C4-2B (cell line): Measurements from ENCODE around the gene GGA1.

ENCODE experiments used
- ZFX ChIP-seq: fragments of 450-650 bp; IDR thresholded peaks from 2 replicates; pipeline ENCODE4 v1.6.1; 2017
- TF ChIP-seq, protein P1 (sequence below): fragments of 450-650 bp; conservative IDR thresholded peaks from 2 replicates; pipeline ENCODE4 v1.5.1; 2017; ENCODE audit warnings: mild to moderate bottlenecking

DNA sequence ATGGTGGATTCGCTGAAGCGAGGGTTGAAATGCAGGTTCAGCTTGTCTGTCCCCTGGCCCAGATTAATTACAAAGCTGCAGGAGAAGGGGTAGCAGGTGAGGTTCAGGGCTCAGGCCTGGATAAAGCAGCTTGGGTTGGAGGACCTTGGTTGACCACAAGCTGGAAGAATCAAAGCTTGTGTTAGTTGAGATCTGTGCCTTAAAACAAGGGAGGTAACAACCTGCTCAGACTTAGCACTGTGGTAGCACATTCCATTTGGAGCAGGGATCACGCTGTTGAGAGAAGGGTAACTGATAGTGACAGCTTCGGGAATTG lies 38.0 kb upstream of the GGA1 start:
- TF ChIP-seq, protein P1, sequence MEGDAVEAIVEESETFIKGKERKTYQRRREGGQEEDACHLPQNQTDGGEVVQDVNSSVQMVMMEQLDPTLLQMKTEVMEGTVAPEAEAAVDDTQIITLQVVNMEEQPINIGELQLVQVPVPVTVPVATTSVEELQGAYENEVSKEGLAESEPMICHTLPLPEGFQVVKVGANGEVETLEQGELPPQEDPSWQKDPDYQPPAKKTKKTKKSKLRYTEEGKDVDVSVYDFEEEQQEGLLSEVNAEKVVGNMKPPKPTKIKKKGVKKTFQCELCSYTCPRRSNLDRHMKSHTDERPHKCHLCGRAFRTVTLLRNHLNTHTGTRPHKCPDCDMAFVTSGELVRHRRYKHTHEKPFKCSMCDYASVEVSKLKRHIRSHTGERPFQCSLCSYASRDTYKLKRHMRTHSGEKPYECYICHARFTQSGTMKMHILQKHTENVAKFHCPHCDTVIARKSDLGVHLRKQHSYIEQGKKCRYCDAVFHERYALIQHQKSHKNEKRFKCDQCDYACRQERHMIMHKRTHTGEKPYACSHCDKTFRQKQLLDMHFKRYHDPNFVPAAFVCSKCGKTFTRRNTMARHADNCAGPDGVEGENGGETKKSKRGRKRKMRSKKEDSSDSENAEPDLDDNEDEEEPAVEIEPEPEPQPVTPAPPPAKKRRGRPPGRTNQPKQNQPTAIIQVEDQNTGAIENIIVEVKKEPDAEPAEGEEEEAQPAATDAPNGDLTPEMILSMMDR: no peak
- TF ChIP-seq ZFX: no peak
